ENCODE measurements around the gene POLR3B.

GRCh38 chr12:106358396-106359241 lies 1.1 kb downstream of the POLR3B start:
- TF ChIP-seq CTCF (conservative IDR thresholded peaks at IDR 0.05 in 1 of 2, IDR thresholded peaks at IDR 0.05 in 1 of 2; ENCODE audit: low read depth in 1 of 2, low read length in 2 of 2) (no peak), EZH2 (IDR thresholded peaks at IDR 0.05; ENCODE audit: low read length, missing control alignments) (no peak)
